ENCODE results near the gene RDH13. TPM values are rescaled to one million over a fixed set of nuclear protein-coding genes. Genes with fewer than 3 reads are reported as not detected.
A peak's percentile ranks its signal among the peaks of the same experiment; 100 is the strongest.

RDH13 gene
- total and polyA plus RNA-seq, 2 of the 8 experiments (the other 6 are each of a cell fraction or from before 2014, with no cell fraction given): 15.9 to 31.5 TPM

DNA sequence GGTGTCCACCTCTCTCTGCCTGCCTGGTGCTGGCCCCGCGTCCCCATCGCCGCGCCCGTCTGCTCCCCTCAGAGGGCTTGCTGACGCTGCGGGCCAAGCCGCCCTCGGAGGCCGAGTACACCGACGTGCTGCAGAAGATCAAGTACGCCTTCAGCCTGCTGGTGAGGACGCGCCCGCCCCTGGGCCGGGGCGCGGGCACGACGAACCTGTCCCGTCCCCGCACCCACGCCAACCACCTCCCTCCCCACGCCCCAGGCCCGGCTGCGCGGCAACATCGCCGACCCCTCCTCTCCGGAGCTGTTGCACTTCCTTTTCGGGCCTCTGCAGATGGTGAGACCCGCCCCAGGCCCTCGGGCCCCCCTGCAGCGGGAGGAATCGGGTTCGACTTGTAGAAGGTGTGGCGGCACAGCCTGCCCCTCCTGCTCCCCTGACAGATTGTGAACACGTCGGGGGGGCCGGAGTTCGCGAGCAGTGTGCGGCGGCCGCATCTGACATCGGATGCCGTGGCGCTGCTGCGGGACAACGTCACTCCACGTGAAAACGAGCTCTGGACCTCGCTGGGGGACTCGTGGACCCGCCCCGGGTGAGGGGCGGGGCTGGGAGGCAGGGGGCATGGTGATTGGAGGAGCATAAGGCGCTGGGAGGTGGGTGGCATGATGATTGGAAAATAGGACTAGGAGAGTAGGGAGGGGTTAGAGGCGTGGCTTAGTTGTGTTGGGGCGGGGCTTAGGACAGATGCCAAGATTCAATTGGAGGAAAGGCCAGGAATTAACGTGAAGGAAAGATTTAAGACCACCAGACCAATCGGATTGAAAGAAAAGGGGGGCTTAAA is 19.3 kb upstream of the RDH13 start:
- H3K4ac ChIP-seq (replicated peaks; ENCODE audit: insufficient read length, low read depth, low read length): no peak overlapping the region
- H2BK120ac ChIP-seq (replicated peaks; ENCODE audit: low read depth, low read length): no peak overlapping the region
- H3K56ac ChIP-seq (replicated peaks; ENCODE audit: insufficient read length, low read depth, low read length): no peak overlapping the region
- no peak overlapping the region for H2BK20ac ChIP-seq (ENCODE audit: low read length)
- H3K4me3 ChIP-seq (ENCODE audit: extremely low read depth in 1 of 4, insufficient read depth in 2 of 4, low read depth in 3 of 4, low read length in 4 of 4): peak overlapping the region; percentile 48 to 77 (median 59)
- H3K4me1 ChIP-seq (replicated peaks in 1 of 4; ENCODE audit: control insufficient read depth in 3 of 4, insufficient read depth in 4 of 4, low read length in 3 of 4): peaks cover 0 to 16% (median 11%) of the 10 kb centered on the region in 4 experiments; a peak in 5 of 7 replicates
- H3K9me3 ChIP-seq (ENCODE audit: insufficient read depth in 2 of 2, low read depth in 1 of 2, low read length in 1 of 2): no peaks in the 10 kb centered on the region
- peak overlapping the region; percentile 90; the same call in 1 of the 2 replicates for H4K8ac ChIP-seq (ENCODE audit: extremely low read depth, insufficient read depth, low read length)
- H3K27me3 ChIP-seq (replicated peaks in 1 of 4; ENCODE audit: control insufficient read depth in 3 of 4, extremely low read depth in 1 of 4, insufficient read depth in 3 of 4, low read length in 3 of 4): peaks cover 0 to 13% (median 9%) of the 10 kb centered on the region in 4 experiments; a peak in 5 of 7 replicates
- peak overlapping the region; percentile 71 for H3K18ac ChIP-seq (ENCODE audit: extremely low read depth, low read length)
- ChIA-PET POLR2A (ENCODE audit: partially characterized antibody) (interaction anchor here (0.9 to 5.1 kb wide), 11 partner anchors 8 to 620 kb away, joined by 3 to 33 read pairs (median 7); partner anchors contain the start of genes PPP1R12C, PPP6R1 and UBE2S), CTCF (ENCODE audit: partially characterized antibody) (interaction anchor here (0.9 to 1.1 kb wide), 2 partner anchors 65 to 76 kb away, joined by 3 read pairs; partner anchors contain the start of gene TNNI3)
- no peaks in the 10 kb centered on the region for H3K79me2 ChIP-seq (ENCODE audit: control insufficient read depth in 1 of 2, insufficient read depth in 2 of 2, low read length in 2 of 2)
- H3K79me1 ChIP-seq (ENCODE audit: low read depth, low read length): no peaks in the 10 kb centered on the region
- H3K36me3 ChIP-seq (ENCODE audit: control insufficient read depth in 2 of 4, insufficient read depth in 4 of 4, low read length in 3 of 4): no peaks in the 10 kb centered on the region
- H2BK5ac ChIP-seq (ENCODE audit: low read depth, low read length): no peak overlapping the region
- no peak overlapping the region for H4K91ac ChIP-seq (replicated peaks; ENCODE audit: insufficient read length, low read length)
- peaks cover 24% of the 10 kb centered on the region for H3K23me2 ChIP-seq (ENCODE audit: low read depth, low read length)
- H2BK12ac ChIP-seq (ENCODE audit: low read depth, low read length): no peak overlapping the region
- peak overlapping the region in 3 of 4 experiments; percentile 41 to 63 (median 58); a peak in 5 of 7 replicates for H3K9ac ChIP-seq (replicated peaks in 1 of 4; ENCODE audit: extremely low read depth in 1 of 4, low read depth in 3 of 4, low read length in 3 of 4)
- DNase-seq (ENCODE audit: low read depth in 1 of 2, low spot score in 2 of 2): peak in 1 of 2 experiments; percentile 74
- no peak overlapping the region for H2AFZ ChIP-seq (ENCODE audit: low read length)
- no peak overlapping the region for H4K5ac ChIP-seq (ENCODE audit: insufficient read length, low read depth, low read length)
- no peak overlapping the region for H3K14ac ChIP-seq (ENCODE audit: insufficient read length)
- peak; percentile 95 for FAIRE-seq
- no peak overlapping the region for H3K23ac ChIP-seq (ENCODE audit: insufficient read length)
- H3K27ac ChIP-seq (ENCODE audit: low read depth, low read length): no peak overlapping the region
- 17% methylated on average over 34 of the region's 64 CpGs; no CpG with 5 or more reads in 1 of the 2 experiments for WGBS, 2 experiments (ENCODE audit: extremely low coverage in 1 of 2, insufficient coverage in 1 of 2, insufficient read length in 1 of 2, insufficient replicate concordance in 2 of 2, low coverage in 1 of 2, low lambda C conversion rate in 2 of 2, missing lambda C conversion rate in 1 of 2)
- H3K4me2 ChIP-seq (ENCODE audit: insufficient read depth in 1 of 2, low read depth in 2 of 2, low read length in 2 of 2): peak overlapping the region; percentile 74 to 93
- peaks cover 5 to 14% of the 10 kb centered on the region in 2 experiments for H4K20me1 ChIP-seq (replicated peaks in 1 of 2; ENCODE audit: control insufficient read depth in 1 of 2, insufficient read depth in 2 of 2, low read length in 2 of 2)
- H2AK5ac ChIP-seq (ENCODE audit: low read depth, low read length): no peak overlapping the region; the same call in 1 of the 2 replicates
- H2BK15ac ChIP-seq (ENCODE audit: low read length): no peak overlapping the region
- TF ChIP-seq GTF2F1 (IDR thresholded peaks at IDR 0.05; ENCODE audit: borderline replicate concordance, low read depth, low read length): no peak
- TF ChIP-seq ZNF274 (IDR thresholded peaks at IDR 0.05; ENCODE audit: borderline replicate concordance, extremely low read depth, low read length): no peak
- no peak for TF ChIP-seq TAF7 (optimal IDR thresholded peaks at IDR 0.05; ENCODE audit: borderline replicate concordance, low read depth, low read length)
- no peak for TF ChIP-seq JUND (IDR thresholded peaks at IDR 0.05; ENCODE audit: low read length)
- TF ChIP-seq RNF2 (IDR thresholded peaks at IDR 0.05; ENCODE audit: borderline replicate concordance, low read depth, low read length, missing control alignments, poor library complexity, severe bottlenecking): no peak
- TF ChIP-seq CHD2 (IDR thresholded peaks at IDR 0.05; ENCODE audit: low read length): no peak
- no peak for TF ChIP-seq EGR1 (IDR thresholded peaks at IDR 0.05; ENCODE audit: borderline replicate concordance, low read depth, low read length)
- TF ChIP-seq MAFK (IDR thresholded peaks at IDR 0.05; ENCODE audit: low read depth, low read length): no peak
- TF ChIP-seq SIRT6 (IDR thresholded peaks at IDR 0.05; ENCODE audit: low read length): no peak
- peak; percentile 77 for TF ChIP-seq MAX (IDR thresholded peaks at IDR 0.05)
